Tibial artery (tissue), 4 donors: Measurements from ENCODE around the gene EIF2S2.

Source experiments
- DNase-seq, 2 donors: peaks; one replicate each; pipeline ENCODE4 v3.0.0-alpha.2; 2019
- H3K27ac ChIP-seq, 2 donors: fragments of 200-600 bp; sonication (generic) in 1 of 2; 1 replicate in 1 of 2; 2 replicates in 1 of 2; pipeline ENCODE4 v1.5.1; 2018 to 2019; ENCODE audit warnings: mild to moderate bottlenecking in 1 of 2
- H3K27me3 ChIP-seq, 2 donors: fragments of 200-600 bp; sonication (generic) in 1 of 2; one replicate each; pipeline versions ENCODE4 v1.5.1 to v1.6.0; 2016 to 2019
- H3K36me3 ChIP-seq, 3 donors: fragments of 200-600 bp; sonication (generic) in 2 of 3; one replicate each; pipeline ENCODE4 v1.5.1; 2016 to 2019; ENCODE audit warnings: mild to moderate bottlenecking in 2 of 3
- H3K4me1 ChIP-seq, 4 donors: fragments of 200-600 bp; sonication (generic) in 2 of 4; 1 replicate in 3 of 4; 2 replicates in 1 of 4; pipeline ENCODE4 v1.5.1; 2016 to 2019
- H3K4me3 ChIP-seq, 2 donors: fragments of 200-600 bp; sonication (generic) in 1 of 2; 1 replicate in 1 of 2; 2 replicates in 1 of 2; pipeline ENCODE4 v1.5.1; 2018 to 2019; ENCODE audit warnings: mild to moderate bottlenecking in 2 of 2
- H3K9me3 ChIP-seq, 3 donors: fragments of 200-600 bp; sonication (generic) in 1 of 3; one replicate each; pipeline ENCODE4 v1.5.1; 2016 to 2019
- CTCF ChIP-seq, 2 experiments: fragments of 200-600 bp in 1 of 2; fragments of 450-650 bp in 1 of 2; IDR thresholded peaks; one replicate each; pipeline ENCODE4 v1.5.1; 2017 to 2019; ENCODE audit warnings: antibody characterized with exemption in 2 of 2, mild to moderate bottlenecking in 1 of 2, moderate library complexity in 1 of 2
- intact Hi-C: fragments of 100-400 bp; cut with DNase I; formaldehyde crosslinking; loops from one replicate; pipeline ENCODE4 v1.15.0; 2023; ENCODE audit warnings: low total_unique reads

The EIF2S2 gene

GRCh38 chr20:34042262-34042661 lies 69.8 kb downstream of the EIF2S2 start:
- no peak overlapping the region for H3K27ac ChIP-seq
- H3K4me3 ChIP-seq = no peak overlapping the region
- H3K4me1 ChIP-seq = peaks cover 0 to 88% (median 47%) of the 10 kb centered on the region in 4 donors
- no peaks in the 10 kb centered on the region for H3K27me3 ChIP-seq
- no peaks in the 10 kb centered on the region for H3K36me3 ChIP-seq
- TF ChIP-seq CTCF (IDR thresholded peaks at IDR 0.05) = no peak
- intact Hi-C loops = no loop called here
- no peaks in the 10 kb centered on the region for H3K9me3 ChIP-seq
- DNase-seq = no peak

GRCh38 chr20:34041226-34041625 lies 70.8 kb downstream of the EIF2S2 start:
- Histone ChIP-seq H3K27me3 (no peaks in the 10 kb centered on the region), H3K4me1 (peaks cover 0 to 88% (median 54%) of the 10 kb centered on the region in 4 donors), H3K27ac (no peak overlapping the region), H3K4me3 (no peak overlapping the region), H3K9me3 (no peaks in the 10 kb centered on the region), H3K36me3 (no peaks in the 10 kb centered on the region)
- intact Hi-C loops = no loop called here
- DNase-seq = no peak
- TF ChIP-seq CTCF (IDR thresholded peaks at IDR 0.05) = no peak

DNA sequence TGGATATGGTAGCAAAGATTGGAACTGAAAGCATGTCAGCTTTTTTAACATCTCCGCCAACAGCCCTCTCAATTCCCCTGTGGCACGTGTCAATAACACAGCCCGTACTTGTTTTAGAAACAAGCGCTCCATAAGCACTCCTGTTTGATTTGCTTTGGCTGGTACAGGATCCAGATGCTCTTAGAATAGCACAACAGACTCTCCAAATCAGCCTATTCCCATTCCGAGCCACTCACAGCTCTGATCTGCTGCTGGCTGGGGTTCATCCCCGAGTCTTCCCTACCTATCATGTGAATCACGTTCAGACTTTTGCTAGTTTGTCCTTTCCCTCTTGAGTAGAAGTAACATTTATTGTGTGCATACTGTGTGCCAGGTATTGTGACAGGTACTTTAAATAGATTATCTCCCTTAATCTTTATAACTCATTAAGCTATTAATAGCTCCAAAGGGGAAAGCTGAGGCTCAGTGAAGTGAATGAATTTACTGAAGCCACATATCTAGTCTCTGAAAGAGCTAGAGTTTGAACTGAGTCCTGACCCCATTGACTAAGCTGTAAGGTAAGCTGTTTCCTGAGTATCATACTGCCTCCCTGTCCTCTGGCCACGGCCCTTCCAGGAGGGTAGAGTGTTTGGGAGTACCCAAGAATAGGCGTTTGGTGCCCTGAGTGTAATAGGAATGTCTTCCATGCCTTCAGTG lies 71.6 kb downstream of the EIF2S2 start:
- intact Hi-C loops = no loop called here
- Histone ChIP-seq H3K27ac (peak overlapping the region in 1 of 2 donors; percentile 5), H3K4me3 (no peak overlapping the region), H3K36me3 (no peaks in the 10 kb centered on the region), H3K4me1 (peaks cover 0 to 84% (median 48%) of the 10 kb centered on the region in 4 donors), H3K27me3 (no peaks in the 10 kb centered on the region), H3K9me3 (no peaks in the 10 kb centered on the region)
- TF ChIP-seq CTCF (IDR thresholded peaks at IDR 0.05) = no peak
- DNase-seq = no peak
